ACHN (cell line): ENCODE measurements around the gene C14orf180.

Experiments used
- DNase-seq: peaks from one replicate; pipeline ENCODE4 v3.0.0-alpha.2; 2015
- in situ Hi-C: cut with HindIII; loops from 2 replicates; pipeline ENCODE4 v1.10.0; 2017; ENCODE audit warnings: low sequenced_read_pairs, low pct_ligation_motif_present, low pct_unique_long_range_greater_than_20kb

The C14orf180 gene

GRCh38 chr14:104559028-104559803 is 20.3 kb upstream of the C14orf180 start:
- peak; percentile 45 for DNase-seq
- in situ Hi-C loops, result no loop called here

GRCh38 chr14:104559804-104560585 is 19.6 kb upstream of the C14orf180 start:
- in situ Hi-C loops, result no loop called here
- no peak for DNase-seq

GRCh38 chr14:104560586-104560945 is 19.0 kb upstream of the C14orf180 start:
- DNase-seq, result no peak
- in situ Hi-C loops, result no loop called here

GRCh38 chr14:104561124-104561557 is 18.4 kb upstream of the C14orf180 start:
- in situ Hi-C loops, result no loop called here
- DNase-seq, result no peak

- DNase-seq, result no peak
Measured at GRCh38 chr14:104561632-104562495, 17.7 kb upstream of the C14orf180 start.

GRCh38 chr14:104562606-104563005 is 17.0 kb upstream of the C14orf180 start:
- in situ Hi-C loops, result no loop called here
- DNase-seq, result no peak

More at GRCh38 chr14:104561632-104562495, 17.7 kb upstream of the C14orf180 start:
- in situ Hi-C loops, result no loop called here

GRCh38 chr14:104563191-104563741 is 16.3 kb upstream of the C14orf180 start:
- DNase-seq, result no peak
- in situ Hi-C loops, result no loop called here

- in situ Hi-C loops, result no loop called here
- peak; percentile 58 for DNase-seq
Measured at GRCh38 chr14:104563742-104564615, 15.6 kb upstream of the C14orf180 start.

- in situ Hi-C loops, result no loop called here
- no peak for DNase-seq
Measured at GRCh38 chr14:104564744-104565679, 14.6 kb upstream of the C14orf180 start.

- DNase-seq, result no peak
- in situ Hi-C loops, result no loop called here
Measured at GRCh38 chr14:104567141-104567956, 12.2 kb upstream of the C14orf180 start.

- in situ Hi-C loops, result no loop called here
- no peak for DNase-seq
Measured at GRCh38 chr14:104567957-104568225, 11.7 kb upstream of the C14orf180 start.

GRCh38 chr14:104568620-104569019 is 10.9 kb upstream of the C14orf180 start:
- no peak for DNase-seq
- in situ Hi-C loops, result no loop called here

GRCh38 chr14:104569435-104569834 is 10.1 kb upstream of the C14orf180 start:
- in situ Hi-C loops, result no loop called here
- DNase-seq, result no peak

- in situ Hi-C loops, result no loop called here
- DNase-seq, result no peak
Measured at GRCh38 chr14:104571246-104571645, 8.3 kb upstream of the C14orf180 start.

GRCh38 chr14:104572024-104572626 is 7.4 kb upstream of the C14orf180 start:
- in situ Hi-C loops, result no loop called here
- DNase-seq, result no peak

GRCh38 chr14:104572668-104573067 is 6.9 kb upstream of the C14orf180 start:
- no peak for DNase-seq
- in situ Hi-C loops, result no loop called here
